ENCODE results near the gene MECR.

DNA sequence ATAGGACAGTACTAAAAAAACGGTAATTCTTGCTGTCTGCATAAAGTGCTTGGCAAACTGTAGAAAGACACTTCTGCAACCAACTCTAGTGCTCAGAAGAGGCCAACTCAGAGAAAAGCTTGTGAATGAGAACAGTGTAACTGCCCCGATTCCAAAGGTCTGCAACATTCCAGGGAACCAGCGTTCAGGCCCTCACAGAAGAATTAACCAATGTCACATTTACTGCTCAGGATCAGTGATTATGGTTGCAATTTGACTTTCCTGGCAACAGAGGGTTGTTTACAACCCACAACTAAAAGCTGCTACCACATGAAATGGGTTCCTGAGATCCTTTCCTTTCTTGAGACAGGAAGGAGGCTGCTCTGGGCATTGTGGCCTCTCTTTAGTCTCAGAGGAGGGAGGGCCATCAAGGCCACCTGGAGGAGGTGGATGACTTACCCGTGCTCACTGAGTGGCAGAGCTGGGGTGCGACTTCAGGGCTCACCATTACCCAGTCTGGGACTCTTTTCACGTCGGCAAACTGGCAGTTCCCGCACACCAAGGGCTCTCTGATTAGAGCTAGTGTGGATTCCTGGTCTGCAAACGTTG lies 64.3 kb downstream of the MECR start:
- TF ChIP-seq, protein P1, sequence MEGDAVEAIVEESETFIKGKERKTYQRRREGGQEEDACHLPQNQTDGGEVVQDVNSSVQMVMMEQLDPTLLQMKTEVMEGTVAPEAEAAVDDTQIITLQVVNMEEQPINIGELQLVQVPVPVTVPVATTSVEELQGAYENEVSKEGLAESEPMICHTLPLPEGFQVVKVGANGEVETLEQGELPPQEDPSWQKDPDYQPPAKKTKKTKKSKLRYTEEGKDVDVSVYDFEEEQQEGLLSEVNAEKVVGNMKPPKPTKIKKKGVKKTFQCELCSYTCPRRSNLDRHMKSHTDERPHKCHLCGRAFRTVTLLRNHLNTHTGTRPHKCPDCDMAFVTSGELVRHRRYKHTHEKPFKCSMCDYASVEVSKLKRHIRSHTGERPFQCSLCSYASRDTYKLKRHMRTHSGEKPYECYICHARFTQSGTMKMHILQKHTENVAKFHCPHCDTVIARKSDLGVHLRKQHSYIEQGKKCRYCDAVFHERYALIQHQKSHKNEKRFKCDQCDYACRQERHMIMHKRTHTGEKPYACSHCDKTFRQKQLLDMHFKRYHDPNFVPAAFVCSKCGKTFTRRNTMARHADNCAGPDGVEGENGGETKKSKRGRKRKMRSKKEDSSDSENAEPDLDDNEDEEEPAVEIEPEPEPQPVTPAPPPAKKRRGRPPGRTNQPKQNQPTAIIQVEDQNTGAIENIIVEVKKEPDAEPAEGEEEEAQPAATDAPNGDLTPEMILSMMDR (IDR thresholded peaks at IDR 0.05), result no peak
- TF ChIP-seq POLR2A (IDR thresholded peaks at IDR 0.05), result no peak

Data from vagina (tissue), 2 donors.